HCT116 (cell line): ENCODE measurements around the gene GCAT.

Experiments used
- CTCF ChIP-seq, 3 experiments: fragments of 200-600 bp in 1 of 3; sonication (generic) in 1 of 3; IDR thresholded peaks in 2 of 3; conservative IDR thresholded peaks in 1 of 3; 2 replicates each; pipeline ENCODE4 v1.5.1; 2012 to 2017; ENCODE audit warnings: low read depth in 2 of 3, low read length in 2 of 3, antibody characterized with exemption in 1 of 3, borderline replicate concordance in 1 of 3, control low read depth in 1 of 3, mild to moderate bottlenecking in 1 of 3, mixed read lengths in 1 of 3, mixed run types in 1 of 3, moderate library complexity in 1 of 3; ENCODE audit not compliant: insufficient read depth in 1 of 3
- EZH2 ChIP-seq: fragments of 200-600 bp; sonication (generic); IDR thresholded peaks from 2 replicates; pipeline ENCODE4 v1.6.1; 2017; ENCODE audit warnings: antibody characterized with exemption, mixed run types
- EZH2phosphoT487 ChIP-seq: fragments of 200-600 bp; IDR thresholded peaks from 2 replicates; pipeline ENCODE4 v1.6.1; 2018; ENCODE audit warnings: antibody characterized with exemption, borderline replicate concordance
- FOSL1 ChIP-seq: IDR thresholded peaks from 2 replicates; pipeline ENCODE4 v1.6.1; 2012; ENCODE audit warnings: low read depth
- JUND ChIP-seq: IDR thresholded peaks from 2 replicates; pipeline ENCODE4 v1.6.1; 2012
- POLR2A ChIP-seq: IDR thresholded peaks from 2 replicates; pipeline ENCODE4 v1.7.0; 2011; ENCODE audit warnings: borderline replicate concordance; ENCODE audit not compliant: insufficient read depth, insufficient read length; ENCODE audit errors: extremely low read depth
- POLR2AphosphoS5 ChIP-seq: IDR thresholded peaks from 2 replicates; pipeline ENCODE4 v1.6.1; 2011; ENCODE audit warnings: mild to moderate bottlenecking, low read depth, low read length, moderate library complexity
- REST ChIP-seq: IDR thresholded peaks from 2 replicates; pipeline ENCODE4 v1.6.1; 2012; ENCODE audit warnings: low read depth
- SIN3A ChIP-seq: IDR thresholded peaks from 2 replicates; pipeline ENCODE4 v1.6.1; 2012; ENCODE audit warnings: low read depth
- SP1 ChIP-seq: IDR thresholded peaks from 2 replicates; pipeline ENCODE4 v1.6.1; 2012; ENCODE audit warnings: low read depth
- YY1 ChIP-seq: IDR thresholded peaks from 2 replicates; pipeline ENCODE4 v1.6.1; 2011; ENCODE audit warnings: low read length, low read depth, moderate library complexity, mild to moderate bottlenecking; ENCODE audit not compliant: insufficient replicate concordance; ENCODE audit errors: extremely low read depth

GRCh38 chr22:37769056-37769455 is 38.7 kb upstream of the GCAT start:
- no peak for TF ChIP-seq YY1
- no peak; the same call in none of the 2 replicates for TF ChIP-seq POLR2AphosphoS5
- TF ChIP-seq CTCF (IDR thresholded peaks at IDR 0.05 in 2 of 3, conservative IDR thresholded peaks at IDR 0.05 in 1 of 3; ENCODE audit: borderline replicate concordance in 1 of 3, insufficient read depth in 1 of 3, low read depth in 2 of 3, low read length in 2 of 3): no peak
- no peak for TF ChIP-seq SP1
- TF ChIP-seq EZH2: no peak
- TF ChIP-seq SIN3A: no peak
- TF ChIP-seq FOSL1: no peak
- no peak for TF ChIP-seq JUND
- TF ChIP-seq POLR2A: no peak
- no peak for TF ChIP-seq REST
- TF ChIP-seq EZH2phosphoT487: no peak
